ENCODE data around the gene SPNS3. TPM values are rescaled to one million over a fixed set of nuclear protein-coding genes. Genes with fewer than 3 reads are reported as not detected.
A peak's percentile ranks its signal among the peaks of the same experiment; 100 is the strongest.

Gene SPNS3
- total RNA-seq, 1 donor from 2014 or later = 0.51 TPM

DNA sequence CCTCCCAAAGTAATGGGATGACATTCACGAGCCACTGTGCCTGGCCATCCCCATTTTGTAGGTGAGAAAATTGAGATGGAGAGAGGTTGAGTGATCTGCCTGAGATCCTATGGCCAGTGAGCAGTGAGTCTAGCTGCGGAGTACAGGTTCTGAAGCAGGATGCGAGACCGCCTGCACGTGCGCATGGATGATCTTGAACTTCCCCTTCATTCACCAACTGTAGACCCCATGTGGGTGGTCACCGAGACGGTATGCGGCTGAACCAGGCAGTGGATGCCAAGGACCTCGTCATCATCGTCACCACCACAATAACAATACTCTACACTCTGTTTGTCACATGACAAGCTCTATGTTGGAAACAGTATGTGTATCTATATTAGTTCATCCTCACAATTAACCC, 6.2 kb upstream of the SPNS3 start:
- DNase-seq (ENCODE audit: low read depth in 2 of 2) = no peak

DNA sequence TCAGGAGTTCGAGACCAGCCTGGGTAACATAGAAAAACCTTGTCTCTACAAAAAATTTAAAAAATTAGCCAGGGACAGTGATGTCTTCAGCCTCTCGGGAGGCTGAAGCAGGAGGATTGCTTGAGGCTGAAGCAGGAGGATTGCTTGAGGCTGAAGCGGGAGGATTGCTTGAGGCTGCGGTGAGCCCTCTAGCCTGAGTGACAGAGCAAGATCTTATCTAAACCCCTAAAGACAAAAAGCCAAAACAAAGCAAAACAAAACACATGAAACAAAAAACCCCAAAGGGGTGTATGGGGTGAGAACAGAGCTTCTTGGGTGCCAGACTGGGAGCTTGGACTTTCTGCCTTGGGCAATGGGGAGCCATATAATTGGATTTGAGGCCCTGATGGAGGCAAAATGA, 2.6 kb downstream of the SPNS3 start:
- no peak for DNase-seq (ENCODE audit: low read depth in 2 of 2)

DNA sequence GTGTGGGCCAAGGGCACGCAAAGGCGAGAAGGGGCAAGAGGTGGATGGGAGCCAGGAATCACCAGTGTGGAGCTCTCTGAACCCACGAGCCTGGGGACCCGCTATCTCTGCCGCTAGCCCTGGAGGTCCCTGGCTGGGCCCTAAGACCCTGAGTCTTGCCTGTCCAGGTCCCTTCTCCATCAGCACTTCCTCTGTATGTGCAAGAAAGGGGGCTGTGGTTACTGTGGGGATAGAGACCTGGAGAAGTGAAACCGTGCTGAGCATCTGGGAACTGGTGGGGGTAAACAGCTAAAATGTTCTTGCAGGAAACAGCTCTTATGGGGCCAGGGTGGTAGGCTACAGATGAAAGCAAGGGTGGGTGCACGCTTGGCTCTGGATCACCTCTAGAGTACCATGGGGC, 3.1 kb downstream of the SPNS3 start:
- no peak for DNase-seq (ENCODE audit: low read depth in 2 of 2)

DNA sequence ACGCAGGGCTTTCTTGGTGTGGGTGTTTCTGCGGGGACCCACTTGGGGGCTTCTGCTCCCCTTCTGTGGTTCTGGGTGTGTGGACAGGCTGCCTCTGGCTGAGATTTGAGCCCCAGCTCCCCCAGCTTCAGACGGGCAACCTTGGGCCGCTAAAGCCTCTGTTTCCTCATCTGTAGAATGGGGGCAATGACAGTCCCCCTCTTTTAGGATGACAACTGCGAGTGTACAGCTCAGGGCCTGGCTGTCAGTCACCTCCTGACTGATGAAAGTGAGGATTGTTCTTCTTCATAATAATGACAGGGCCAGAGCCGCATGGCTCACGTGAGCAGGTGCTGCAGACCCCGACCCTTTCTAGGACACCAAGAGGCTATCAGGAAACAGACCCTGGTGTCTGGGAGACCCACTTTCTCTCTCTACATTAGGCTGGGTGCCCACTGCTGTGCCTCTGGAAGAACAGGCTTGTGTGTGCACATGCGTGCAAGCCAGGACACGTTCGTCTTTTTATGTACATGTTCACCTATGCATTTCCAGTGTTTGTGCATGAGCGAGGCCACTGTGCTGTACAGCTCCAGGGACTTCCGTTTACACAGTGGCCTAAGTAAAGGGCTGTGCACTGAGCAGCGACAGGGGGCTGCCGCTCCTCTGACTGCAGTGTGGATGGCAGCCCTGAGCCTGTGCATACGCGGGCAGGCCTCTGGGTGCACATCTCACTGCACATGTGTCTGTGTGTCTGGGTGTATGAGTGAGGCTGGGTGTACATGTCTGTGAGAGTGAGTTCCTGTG, 4.6 kb downstream of the SPNS3 start:
- no peak for DNase-seq (ENCODE audit: low read depth in 2 of 2)

DNA sequence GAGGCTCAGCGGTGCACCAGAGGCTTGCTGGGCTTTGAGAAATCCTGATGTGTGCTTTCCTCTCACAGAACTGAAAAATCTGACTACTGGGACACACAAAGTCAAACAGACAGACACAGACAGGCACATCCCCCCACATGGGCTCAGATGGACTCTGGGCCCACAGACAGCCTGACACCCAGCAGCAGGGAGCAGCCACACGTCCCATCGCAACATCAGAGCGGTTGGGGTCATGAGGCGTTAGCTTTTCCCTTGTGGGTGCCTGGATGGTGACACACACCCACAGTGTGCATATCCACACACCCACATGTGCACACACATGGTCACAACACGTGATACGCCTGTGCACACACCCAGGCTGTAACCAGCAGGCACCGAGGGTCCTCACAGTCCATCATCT, 6.3 kb downstream of the SPNS3 start:
- DNase-seq (ENCODE audit: low read depth in 2 of 2) = no peak

DNA sequence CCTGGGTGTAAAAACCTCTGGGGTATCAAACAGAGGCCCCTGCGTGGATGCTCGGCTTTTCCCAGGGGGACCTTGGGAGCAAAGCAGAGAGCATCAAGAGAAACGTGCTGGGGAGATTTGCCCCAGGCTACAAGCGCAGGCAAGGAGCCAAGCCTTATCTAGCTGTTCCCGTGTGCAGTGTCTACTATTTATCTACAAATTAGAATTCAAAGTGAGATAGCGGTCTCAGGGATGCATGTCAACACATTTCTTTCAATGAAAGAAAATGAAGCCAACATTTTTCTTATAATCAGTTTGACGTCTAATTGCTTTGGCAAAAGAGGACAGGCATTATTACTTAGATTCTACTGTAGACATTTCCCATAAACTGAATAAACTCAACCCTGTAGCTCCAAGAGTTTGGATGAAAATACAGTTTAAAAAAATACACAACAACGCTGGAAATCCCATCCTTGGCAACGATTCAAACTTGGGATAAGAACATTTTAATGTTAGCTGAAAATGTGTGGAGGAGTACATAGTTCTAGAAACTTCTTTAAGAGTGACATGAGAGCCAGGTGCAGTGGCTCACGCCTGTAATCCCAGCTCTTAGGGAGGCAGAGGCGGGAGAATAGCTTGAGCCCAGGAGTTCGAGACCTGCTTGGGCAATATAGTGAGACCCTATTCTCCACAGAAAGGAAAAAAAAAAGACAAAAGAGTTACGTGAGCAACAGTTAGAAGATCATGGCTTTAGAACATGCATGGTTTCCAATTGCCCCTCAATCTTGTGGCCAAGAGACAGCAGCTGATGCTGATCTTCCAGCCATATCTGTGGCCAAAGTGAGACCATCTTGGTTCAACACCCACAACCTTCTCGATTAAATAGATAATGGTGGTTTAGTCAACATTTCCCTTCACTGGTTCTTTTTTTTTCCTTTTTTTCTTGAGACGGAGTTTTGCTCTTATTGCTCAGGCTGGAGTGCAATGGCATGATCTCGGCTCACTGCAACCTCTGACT, 7.2 kb downstream of the SPNS3 start:
- DNase-seq (ENCODE audit: low read depth in 2 of 2) = no peak

DNA sequence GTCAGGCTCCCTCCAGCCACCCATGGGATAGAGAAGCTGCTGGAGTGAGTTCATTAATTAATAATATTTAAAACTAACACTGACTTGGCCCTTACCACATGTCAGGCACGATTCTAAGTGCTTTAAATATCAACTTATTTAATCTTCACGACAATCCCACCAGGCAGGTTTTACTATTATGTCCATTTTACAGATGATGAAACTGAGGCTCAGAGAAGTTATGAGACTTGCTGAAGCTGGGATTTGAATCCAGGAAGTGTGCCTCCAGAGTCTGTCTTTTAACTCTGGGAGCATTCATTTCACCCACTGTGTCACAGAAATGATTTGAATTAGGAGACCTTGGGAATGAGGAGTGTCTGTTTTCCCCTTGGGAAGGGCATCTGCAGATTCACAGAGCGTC, 8.8 kb downstream of the SPNS3 start:
- no peak for DNase-seq (ENCODE audit: low read depth in 2 of 2)

DNA sequence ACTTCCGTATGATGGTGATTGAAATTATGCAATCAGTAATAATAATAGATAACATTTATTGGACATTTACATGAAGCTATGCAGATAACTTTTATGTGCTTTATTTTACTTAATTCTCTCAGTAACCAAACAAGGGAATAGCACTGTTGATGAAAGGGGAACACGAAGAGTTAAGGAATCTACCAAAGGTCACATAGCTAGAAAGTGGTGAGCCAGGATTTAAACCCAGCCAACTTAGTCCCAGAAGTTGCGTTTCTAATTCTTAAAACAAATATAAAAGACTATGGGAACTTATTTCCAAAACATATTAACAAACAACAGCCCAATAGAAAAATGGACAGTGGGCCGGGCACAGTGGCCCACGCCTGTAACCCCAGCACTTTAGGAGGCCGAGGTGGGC, 9.7 kb downstream of the SPNS3 start:
- DNase-seq (ENCODE audit: low read depth in 2 of 2) = no peak

DNA sequence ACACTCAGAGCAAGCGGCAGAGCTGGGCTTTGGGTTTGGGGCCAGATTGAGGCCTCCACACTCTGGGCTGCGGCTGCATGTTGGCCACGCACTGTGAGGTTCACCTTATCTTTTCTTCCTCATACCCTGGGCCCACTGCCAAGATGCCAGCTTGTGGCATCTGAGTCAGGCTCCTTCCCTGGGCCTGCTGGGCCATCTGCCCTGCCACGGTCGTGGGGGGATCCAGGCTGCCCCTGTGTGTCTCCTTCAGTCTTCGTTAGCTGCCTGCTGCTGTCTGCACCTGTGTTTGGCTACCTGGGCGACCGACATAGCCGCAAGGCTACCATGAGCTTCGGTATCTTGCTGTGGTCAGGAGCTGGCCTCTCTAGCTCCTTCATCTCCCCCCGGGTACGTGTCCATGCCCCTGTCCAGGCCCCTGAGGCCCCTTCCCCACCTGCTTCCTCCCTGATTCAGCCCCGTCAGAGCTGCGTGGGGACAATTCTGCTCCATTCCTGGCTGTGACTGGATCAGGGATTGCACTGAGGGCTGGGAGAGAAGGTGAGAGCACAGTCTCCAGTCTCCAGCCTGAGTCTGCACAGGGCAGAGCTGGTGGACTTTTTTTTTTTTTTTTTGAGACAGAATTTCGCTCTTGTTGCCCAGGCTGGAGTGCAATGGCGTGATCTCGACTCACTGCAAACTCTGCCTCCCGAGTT, 11.2 kb downstream of the SPNS3 start:
- no peak for DNase-seq (ENCODE audit: low read depth in 2 of 2)

DNA sequence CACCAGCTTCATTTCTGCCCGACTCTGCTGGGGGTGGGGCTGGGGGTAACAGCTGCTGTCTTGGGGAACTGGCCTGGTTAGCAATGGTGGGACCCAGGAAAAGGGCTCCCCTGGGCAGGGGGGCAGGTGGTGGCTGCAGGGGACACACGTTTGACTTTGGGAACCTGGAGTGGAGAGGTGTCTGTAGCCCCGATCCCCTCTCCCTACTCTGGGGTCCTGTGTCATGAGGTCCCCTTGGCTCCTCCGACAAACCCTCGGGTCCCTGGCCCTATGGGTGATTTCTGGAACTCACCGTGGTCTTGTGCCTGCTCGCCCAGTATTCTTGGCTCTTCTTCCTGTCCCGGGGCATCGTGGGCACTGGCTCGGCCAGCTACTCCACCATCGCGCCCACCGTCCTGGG, 12.0 kb downstream of the SPNS3 start:
- DNase-seq (ENCODE audit: low read depth in 2 of 2) = no peak

DNA sequence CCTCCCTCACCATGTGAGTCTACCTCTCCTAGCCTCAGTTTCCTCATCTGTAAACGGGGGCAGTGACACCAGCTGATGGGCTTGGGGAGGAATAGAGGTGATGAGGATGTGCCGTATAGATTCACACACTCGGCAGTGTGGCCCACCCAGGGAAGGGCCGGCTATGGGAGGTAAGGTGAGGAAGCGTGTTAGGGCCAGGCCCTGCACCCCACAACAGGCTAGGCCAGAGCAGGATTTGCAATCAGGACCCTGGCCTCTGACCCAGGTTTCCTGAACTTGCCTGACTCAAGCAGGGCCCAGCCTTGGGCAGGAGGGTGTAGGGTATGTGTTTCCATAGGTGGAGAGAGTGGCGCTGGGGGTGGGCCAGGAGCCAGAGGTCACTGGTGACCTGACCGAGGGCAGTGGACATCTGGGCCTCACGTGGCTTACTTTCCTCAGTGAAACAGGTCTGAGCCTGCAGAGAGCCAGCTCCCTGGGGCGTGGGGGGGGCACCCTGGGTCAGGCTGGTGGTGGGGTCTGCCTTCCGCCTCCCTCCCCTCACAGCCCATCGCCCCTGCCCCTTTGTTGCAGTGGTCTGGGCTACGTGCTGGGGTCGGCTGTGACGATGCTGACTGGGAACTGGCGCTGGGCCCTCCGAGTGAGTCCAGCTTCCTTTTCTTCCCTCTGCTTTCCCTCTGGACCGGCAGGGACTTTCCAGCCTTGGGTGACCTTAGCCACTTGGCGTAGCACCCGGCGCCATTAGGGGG, 12.8 kb downstream of the SPNS3 start:
- DNase-seq (ENCODE audit: low read depth in 2 of 2) = peak; percentile 36 to 58

DNA sequence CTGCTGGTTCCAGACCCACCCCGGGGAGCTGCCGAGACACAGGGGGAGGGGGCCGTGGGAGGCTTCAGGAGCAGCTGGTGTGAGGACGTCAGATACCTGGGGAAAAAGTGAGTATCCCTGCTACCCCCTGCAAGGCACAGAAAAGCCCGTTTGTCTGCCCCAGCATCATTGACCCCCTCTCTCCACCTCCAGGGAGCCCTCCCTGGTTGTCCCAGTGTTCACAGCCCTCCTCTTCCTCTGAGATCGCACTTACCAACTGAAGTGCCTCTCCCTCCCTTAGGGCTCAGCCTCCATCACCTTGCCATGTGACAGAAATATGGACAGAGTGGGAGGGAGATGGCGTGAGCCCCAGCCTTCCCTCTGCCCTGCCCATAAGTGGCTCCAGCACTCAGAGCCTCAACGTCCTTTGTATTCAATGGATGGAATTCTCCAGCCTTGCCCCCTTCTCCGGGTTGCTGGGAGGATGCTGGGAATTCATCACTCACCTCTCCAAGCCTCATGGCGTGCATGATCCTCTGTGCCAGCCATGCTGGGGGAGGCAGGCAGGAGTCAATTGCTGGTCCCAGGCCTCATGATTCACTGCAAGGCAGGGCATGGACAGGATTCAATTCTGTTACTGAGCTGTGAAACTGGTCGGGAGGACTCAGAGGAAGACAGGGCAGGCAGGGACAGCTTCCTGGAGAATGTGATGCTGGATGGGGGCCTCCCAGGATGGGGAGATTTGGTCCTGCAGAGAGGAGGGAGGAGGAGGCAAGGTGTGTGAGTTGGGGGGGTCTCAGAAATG, 14.6 kb downstream of the SPNS3 start:
- DNase-seq (ENCODE audit: low read depth in 2 of 2) = no peak

DNA sequence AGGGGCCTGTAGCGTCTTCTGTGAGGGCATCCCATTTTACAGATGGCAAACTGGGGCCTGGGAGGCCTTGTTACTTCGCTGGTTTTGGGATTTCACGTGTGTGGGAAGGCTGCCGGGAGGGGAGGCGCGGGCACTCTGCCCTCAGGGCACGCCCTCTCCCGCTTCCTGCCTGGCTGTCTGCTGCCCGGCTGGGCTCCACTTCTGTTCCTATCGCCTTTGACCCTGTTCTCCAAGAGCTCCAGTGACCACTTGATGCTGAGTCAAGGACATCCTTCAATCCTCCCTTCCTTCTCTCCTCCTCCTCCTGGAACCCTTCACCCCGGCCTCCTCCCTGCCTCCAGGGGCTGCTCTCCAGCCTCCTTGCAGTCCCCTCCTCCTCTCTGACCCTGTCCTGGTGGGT, 16.0 kb downstream of the SPNS3 start:
- DNase-seq (ENCODE audit: low read depth in 2 of 2) = peak in 1 of 2 donors; percentile 15

DNA sequence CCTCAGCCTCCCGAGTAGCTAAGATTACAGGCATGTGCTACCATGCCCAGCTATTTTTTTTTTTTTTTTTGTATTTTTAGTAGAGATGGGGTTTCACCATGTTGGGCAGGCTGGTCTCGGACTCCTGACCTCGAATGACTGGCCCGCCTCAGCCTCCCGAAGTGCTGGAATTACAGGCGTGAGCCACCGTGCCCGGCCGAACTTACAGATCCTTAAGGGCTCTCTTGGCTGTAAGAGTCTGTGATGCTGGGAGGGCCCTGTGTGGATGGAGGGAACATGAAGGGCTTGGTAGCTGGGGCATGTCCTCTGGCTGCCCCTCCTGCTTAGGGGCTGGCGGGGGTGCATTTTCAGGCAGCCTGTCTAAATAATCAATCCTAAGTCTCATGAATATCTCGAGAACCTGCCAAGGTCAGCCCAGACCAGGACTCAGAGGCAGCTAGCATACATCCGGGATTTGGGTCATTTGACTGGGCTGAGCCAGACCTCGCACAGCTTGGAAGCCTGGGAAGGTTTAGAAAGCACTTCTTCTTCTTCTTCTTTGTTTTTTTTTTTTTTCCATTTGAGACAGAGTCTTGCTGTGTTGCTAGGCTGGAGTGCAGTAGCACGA, 17.1 kb downstream of the SPNS3 start:
- no peak for DNase-seq (ENCODE audit: low read depth in 2 of 2)

DNA sequence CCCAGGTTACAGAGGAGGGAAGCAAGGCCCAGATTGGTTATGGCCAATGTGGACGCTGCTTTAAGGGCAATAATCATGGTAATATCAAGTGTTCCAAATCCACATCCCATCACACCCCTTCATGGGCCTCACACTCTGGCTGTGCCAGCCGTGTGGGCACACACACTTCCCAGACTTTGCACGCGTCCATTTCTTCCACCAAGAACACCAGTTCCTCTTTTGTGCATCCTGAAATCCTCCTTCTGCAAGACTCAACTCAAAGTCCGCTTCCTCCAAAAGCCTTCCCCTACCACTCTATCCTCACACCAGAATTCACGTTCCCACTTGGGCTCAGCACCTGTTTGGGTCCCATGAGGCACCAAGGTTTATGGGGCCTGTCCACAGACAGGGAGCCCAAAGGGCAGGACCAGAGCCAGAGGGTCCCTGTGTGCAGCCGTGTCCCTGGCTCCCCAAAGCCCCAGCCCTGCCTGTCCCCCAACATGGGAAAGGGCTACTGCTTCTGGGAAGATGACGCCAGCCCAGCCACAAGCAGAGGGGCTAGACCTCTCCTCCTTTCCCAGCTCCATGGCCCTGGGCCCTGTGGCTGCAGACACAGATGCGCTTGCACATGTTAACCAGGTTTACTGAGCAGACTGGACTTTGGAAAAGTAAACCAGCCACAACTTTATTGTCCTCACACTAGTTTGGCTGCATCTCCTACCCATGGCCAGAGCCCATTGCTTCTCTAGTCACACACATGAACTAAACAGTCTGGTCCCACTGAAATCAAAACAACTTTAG, 20.3 kb downstream of the SPNS3 start:
- no peak for DNase-seq (ENCODE audit: low read depth in 2 of 2)

DNA sequence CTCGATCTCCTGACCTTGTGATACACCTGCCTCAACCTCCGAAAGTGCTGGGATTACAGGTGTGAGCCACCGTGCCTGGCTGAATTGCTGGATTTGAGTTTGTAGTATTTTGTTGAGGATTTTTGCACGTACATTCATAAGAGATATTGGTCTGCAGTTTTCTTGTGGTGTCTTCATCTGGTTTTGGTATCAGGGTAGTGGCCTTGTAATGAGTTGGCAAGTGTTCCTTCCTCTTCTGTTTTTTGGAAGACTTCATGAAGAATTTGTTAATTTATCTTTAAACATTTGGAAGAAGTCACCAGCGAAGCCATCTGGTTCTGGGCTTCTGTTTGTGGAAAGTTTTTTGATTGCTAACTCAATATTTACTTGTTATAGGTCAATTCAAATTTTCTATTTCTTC, 26.9 kb downstream of the SPNS3 start:
- DNase-seq (ENCODE audit: low read depth in 2 of 2) = no peak

DNA sequence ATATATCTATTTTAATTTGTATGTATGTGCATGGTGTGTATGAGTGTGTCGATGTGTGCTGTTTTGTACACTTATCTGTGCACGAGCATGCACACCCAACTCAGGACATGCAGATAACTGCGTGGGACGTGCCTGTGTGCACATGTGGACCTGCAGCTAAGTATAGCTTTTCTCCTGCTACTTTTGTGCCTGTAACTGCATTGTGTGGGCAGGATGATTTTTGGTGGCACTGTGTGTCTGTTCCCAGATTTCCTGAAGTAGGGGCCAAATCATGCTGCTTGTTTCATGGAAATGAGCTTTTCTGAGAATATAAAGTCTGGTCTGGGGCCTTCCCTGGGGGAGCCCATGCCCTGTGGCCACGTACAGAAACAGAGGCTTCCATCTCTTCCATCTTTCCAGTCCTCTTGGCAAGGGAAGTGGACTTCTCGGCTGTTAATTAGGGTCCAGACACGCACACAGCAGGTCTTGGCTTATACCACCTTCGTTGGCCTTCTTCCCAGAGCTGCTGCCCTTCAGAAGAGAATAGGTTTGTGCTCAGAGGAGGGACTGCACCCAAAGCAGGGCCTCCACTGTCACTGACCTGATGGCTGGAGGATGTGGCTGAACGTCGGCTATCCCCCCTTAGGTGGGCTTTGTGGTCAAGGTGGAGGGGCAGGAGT, 30.2 kb downstream of the SPNS3 start:
- no peak for DNase-seq (ENCODE audit: low read depth in 2 of 2)

DNA sequence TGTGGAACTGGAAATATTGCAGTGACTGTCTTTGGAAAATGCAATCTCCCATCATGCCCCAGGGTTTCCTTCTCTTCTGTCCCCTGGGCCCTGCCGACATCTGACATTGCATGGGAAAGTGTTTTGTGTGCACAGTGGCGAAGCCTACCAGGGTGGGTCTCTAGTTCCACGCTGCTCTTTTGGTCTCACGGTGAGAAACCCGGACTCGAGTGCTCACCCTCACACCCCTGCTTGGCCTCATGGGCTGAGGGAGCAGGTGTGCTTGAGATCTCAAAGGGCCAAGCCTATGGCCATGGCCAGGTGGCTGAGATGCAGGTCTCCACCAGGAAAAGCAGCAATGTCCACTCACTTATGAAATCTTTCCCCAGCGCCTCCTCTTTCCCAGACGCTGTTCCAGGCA, 32.0 kb downstream of the SPNS3 start:
- no peak for DNase-seq (ENCODE audit: low read depth in 2 of 2)

DNA sequence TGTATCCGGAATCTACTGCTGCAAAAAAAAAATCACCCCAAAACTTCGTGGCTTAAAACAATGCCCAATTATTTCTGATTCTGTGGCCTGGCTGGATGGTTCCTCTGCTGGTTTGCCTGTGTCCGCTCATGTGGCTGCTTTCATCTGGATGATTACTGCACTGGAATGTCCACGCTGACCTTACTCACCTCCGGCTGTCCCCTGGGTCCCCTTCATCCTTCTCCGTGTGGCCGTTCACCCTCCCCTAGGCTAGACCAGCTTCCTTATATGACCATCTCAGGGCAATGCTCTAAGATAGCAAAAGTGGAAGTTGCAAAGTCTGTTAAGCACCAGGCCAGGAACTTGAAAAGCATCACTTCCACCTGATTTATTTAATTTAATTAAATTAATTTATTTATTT, 33.5 kb downstream of the SPNS3 start:
- no peak for DNase-seq (ENCODE audit: low read depth in 2 of 2)
